ENCODE measurements around the gene SMPDL3B.
"Not testable (repeated sequence)": the region's sequence is repeated elsewhere in the genome, so short reads cannot be mapped to it uniquely, and the experiment has no call there.

GRCh38 chr1:28003117-28003516, 68.3 kb downstream of the SMPDL3B start:
- TF ChIP-seq ZNF274 (IDR thresholded peaks at IDR 0.05; ENCODE audit: low read depth, low read length); SUZ12 (IDR thresholded peaks at IDR 0.05; ENCODE audit: extremely low read depth, insufficient read depth, insufficient read length); YY1 (IDR thresholded peaks at IDR 0.05; ENCODE audit: insufficient read depth, insufficient read length): not testable (repeated sequence)

Measured in NT2/D1 (cell line).